Fibroblast of lung (primary cell): ENCODE results near the gene IGSF10. TPM values are rescaled to one million over a fixed set of nuclear protein-coding genes. Genes with fewer than 3 reads are reported as not detected.

Experiments
- DNase-seq, 2 donors: peaks; one replicate each; pipeline versions ENCODE4 v3.0.0 to v3.0.0-alpha.2; 2010; ENCODE audit warnings: low read depth in 2 of 2
- H2AFZ ChIP-seq: 2 replicates; pipeline ENCODE4 v1.5.1; 2012; ENCODE audit warnings: low read length, control low read depth, inconsistent platforms
- H3K27ac ChIP-seq: 2 replicates; pipeline ENCODE4 v1.5.1; 2011; ENCODE audit warnings: low read length, control low read depth; ENCODE audit not compliant: insufficient read depth
- H3K27me3 ChIP-seq: 2 replicates; pipeline ENCODE4 v1.5.1; 2011; ENCODE audit warnings: mild to moderate bottlenecking, low read length; ENCODE audit not compliant: control insufficient read depth, insufficient read depth
- H3K36me3 ChIP-seq: 2 replicates; pipeline ENCODE4 v1.5.1; 2011; ENCODE audit warnings: low read length; ENCODE audit not compliant: control insufficient read depth, insufficient read depth
- H3K4me1 ChIP-seq: 2 replicates; pipeline ENCODE4 v1.5.1; 2011; ENCODE audit warnings: low read length; ENCODE audit not compliant: control insufficient read depth, insufficient read depth; ENCODE audit errors: extremely low read depth
- H3K4me2 ChIP-seq: 2 replicates; pipeline ENCODE4 v1.5.1; 2011; ENCODE audit warnings: low read length, control low read depth; ENCODE audit not compliant: insufficient read depth; ENCODE audit errors: extremely low read depth
- H3K4me3 ChIP-seq, 4 experiments: fragments of 200-600 bp in 1 of 4; sonication (generic) in 1 of 4; replicated peaks in 1 of 4; 2 replicates each; pipeline ENCODE4 v1.5.1; 2011 to 2016; ENCODE audit warnings: low read length in 4 of 4, low read depth in 3 of 4, mild to moderate bottlenecking in 3 of 4, control low read depth in 2 of 4, inconsistent platforms in 1 of 4, mixed read lengths in 1 of 4; ENCODE audit not compliant: insufficient read depth in 1 of 4; ENCODE audit errors: control extremely low read depth in 1 of 4
- H3K79me2 ChIP-seq: 2 replicates; pipeline ENCODE4 v1.5.1; 2012; ENCODE audit warnings: mild to moderate bottlenecking, low read length, inconsistent platforms; ENCODE audit not compliant: control insufficient read depth, insufficient read depth
- H3K9ac ChIP-seq: 2 replicates; pipeline ENCODE4 v1.5.1; 2011; ENCODE audit warnings: mild to moderate bottlenecking, low read length, control low read depth; ENCODE audit not compliant: insufficient read depth
- H3K9me3 ChIP-seq: 2 replicates; pipeline ENCODE4 v1.5.1; 2012; ENCODE audit warnings: low read depth, low read length; ENCODE audit not compliant: control insufficient read depth, insufficient read depth
- H4K20me1 ChIP-seq: 2 replicates; pipeline ENCODE4 v1.5.1; 2011; ENCODE audit warnings: low read length; ENCODE audit not compliant: control insufficient read depth, insufficient read depth; ENCODE audit errors: extremely low read depth
- EZH2 ChIP-seq: IDR thresholded peaks from 2 replicates; pipeline ENCODE4 v1.5.1; 2012; ENCODE audit warnings: low read length, control low read depth, mild to moderate bottlenecking; ENCODE audit errors: missing control alignments
- polyA plus RNA-seq, 2 donors: library from polyadenylated mRNA; depleted of rRNA in 1 of 2; stranded (reverse) in 1 of 2; unstranded in 1 of 2; fragments of >200 nt; gene quantifications; 2 replicates each; pipeline ENCODE4 v1.2.1, GENCODE V29; 2011 to 2012; ENCODE audit warnings: missing spikeins in 1 of 2
- total RNA-seq: library from RNA; depleted of rRNA; stranded (reverse); fragments of >200 nt; gene quantifications from 2 replicates; pipeline ENCODE4 v1.2.1, GENCODE V29; 2014
- TF ChIP-seq, protein P1 (sequence below), 2 donors: IDR thresholded peaks in 1 of 2; conservative IDR thresholded peaks in 1 of 2; 1 replicate in 1 of 2; 2 replicates in 1 of 2; pipeline ENCODE4 v1.5.1; 2011 to 2012; ENCODE audit warnings: low read length in 2 of 2, control low read depth in 1 of 2, inconsistent platforms in 1 of 2, low read depth in 1 of 2, mild to moderate bottlenecking in 1 of 2

The IGSF10 gene
- total and polyA plus RNA-seq, 2 donors (not counting 1 experiment from before 2014, with no cell fraction given): 5.1 to 45.9 TPM

DNA sequence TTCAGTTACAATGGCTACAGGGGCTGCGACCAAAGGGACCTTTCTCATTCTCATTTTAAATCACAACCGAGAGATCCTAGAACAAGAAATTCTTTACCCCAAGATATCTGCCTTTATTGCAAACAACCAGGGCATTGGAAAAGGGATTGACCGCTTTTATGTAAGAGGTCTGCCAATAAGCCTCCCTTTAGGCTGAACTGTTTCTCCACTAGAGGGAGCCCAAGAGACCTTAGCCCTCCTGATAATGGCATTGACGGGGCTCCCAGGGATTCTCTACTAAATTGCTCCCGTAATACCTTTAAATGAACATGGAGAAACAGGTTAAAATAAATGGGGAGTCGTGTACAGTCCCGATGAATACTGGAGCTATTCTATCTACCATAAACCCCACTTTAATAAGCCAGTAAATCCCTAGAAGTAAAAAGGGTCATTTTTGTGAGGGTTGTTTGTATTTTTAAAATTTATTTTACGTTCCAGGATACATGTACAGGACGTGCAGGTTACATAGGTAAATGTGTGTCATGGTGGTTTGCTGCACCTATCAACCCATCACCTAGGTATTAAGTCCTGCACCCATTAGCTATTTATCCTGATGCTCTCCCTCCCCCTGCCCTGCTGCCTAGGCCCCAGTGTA, 7.5 kb upstream of the IGSF10 start:
- no peak overlapping the region for H2AFZ ChIP-seq
- H3K4me2 ChIP-seq: no peak overlapping the region
- no peaks in the 10 kb centered on the region for H3K36me3 ChIP-seq
- no peak overlapping the region for H3K27ac ChIP-seq
- no peaks in the 10 kb centered on the region for H3K9me3 ChIP-seq
- H3K9ac ChIP-seq: no peak overlapping the region
- no peaks in the 10 kb centered on the region for H3K27me3 ChIP-seq
- TF ChIP-seq EZH2: no peak
- TF ChIP-seq, protein P1, sequence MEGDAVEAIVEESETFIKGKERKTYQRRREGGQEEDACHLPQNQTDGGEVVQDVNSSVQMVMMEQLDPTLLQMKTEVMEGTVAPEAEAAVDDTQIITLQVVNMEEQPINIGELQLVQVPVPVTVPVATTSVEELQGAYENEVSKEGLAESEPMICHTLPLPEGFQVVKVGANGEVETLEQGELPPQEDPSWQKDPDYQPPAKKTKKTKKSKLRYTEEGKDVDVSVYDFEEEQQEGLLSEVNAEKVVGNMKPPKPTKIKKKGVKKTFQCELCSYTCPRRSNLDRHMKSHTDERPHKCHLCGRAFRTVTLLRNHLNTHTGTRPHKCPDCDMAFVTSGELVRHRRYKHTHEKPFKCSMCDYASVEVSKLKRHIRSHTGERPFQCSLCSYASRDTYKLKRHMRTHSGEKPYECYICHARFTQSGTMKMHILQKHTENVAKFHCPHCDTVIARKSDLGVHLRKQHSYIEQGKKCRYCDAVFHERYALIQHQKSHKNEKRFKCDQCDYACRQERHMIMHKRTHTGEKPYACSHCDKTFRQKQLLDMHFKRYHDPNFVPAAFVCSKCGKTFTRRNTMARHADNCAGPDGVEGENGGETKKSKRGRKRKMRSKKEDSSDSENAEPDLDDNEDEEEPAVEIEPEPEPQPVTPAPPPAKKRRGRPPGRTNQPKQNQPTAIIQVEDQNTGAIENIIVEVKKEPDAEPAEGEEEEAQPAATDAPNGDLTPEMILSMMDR (conservative IDR thresholded peaks at IDR 0.05 in 1 of 2, IDR thresholded peaks at IDR 0.05 in 1 of 2; ENCODE audit: low read depth in 1 of 2, low read length in 2 of 2): peak; percentile 86 to 97
- H4K20me1 ChIP-seq: no peaks in the 10 kb centered on the region
- H3K4me1 ChIP-seq: no peaks in the 10 kb centered on the region
- no peaks in the 10 kb centered on the region for H3K79me2 ChIP-seq
- H3K4me3 ChIP-seq: no peak overlapping the region
- peak; percentile 45 to 70 for DNase-seq

GRCh38 chr3:151467069-151467468, 6.2 kb upstream of the IGSF10 start:
- no peaks in the 10 kb centered on the region for H3K27me3 ChIP-seq

DNA sequence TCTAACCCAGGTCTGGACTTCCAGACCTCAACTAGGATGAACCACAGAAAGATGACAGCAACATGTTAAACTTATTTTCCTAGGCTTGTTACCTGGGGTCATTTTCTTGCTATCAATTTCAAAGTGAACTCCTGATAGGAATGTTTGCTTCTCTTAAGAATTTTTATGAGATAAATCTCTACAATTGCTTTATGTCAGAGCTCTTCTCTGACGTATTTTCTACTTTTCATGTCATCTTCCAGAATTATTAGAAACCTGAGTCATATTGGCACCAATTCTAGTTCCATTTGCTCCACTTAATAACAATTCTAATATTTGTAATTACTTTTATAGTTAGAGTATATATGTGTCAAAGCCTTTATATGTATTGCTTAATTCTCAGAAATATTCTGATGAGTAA, 2.1 kb upstream of the IGSF10 start:
- peaks cover 2% of the 10 kb centered on the region for H3K27me3 ChIP-seq
- DNase-seq: no peak

More at GRCh38 chr3:151467069-151467468, 6.2 kb upstream of the IGSF10 start:
- Histone ChIP-seq H3K27ac (no peak overlapping the region), H3K4me2 (no peak overlapping the region), H2AFZ (no peak overlapping the region), H3K9ac (no peak overlapping the region), H3K4me1 (no peaks in the 10 kb centered on the region), H3K9me3 (no peaks in the 10 kb centered on the region), H3K4me3 (no peak overlapping the region), H3K36me3 (no peaks in the 10 kb centered on the region), H3K79me2 (no peaks in the 10 kb centered on the region), H4K20me1 (no peaks in the 10 kb centered on the region)
- no peak for DNase-seq
- TF ChIP-seq, protein P1 (conservative IDR thresholded peaks at IDR 0.05 in 1 of 2, IDR thresholded peaks at IDR 0.05 in 1 of 2; ENCODE audit: low read depth in 1 of 2, low read length in 2 of 2): no peak
- TF ChIP-seq EZH2: no peak

More for the DNA sequence above, 2.1 kb upstream of the IGSF10 start:
- no peaks in the 10 kb centered on the region for H3K79me2 ChIP-seq
- no peaks in the 10 kb centered on the region for H3K9me3 ChIP-seq
- H4K20me1 ChIP-seq: no peaks in the 10 kb centered on the region
- no peak overlapping the region for H3K4me3 ChIP-seq
- no peaks in the 10 kb centered on the region for H3K4me1 ChIP-seq
- no peak overlapping the region for H3K9ac ChIP-seq
- no peak overlapping the region for H3K27ac ChIP-seq
- no peak overlapping the region for H2AFZ ChIP-seq
- H3K36me3 ChIP-seq: no peaks in the 10 kb centered on the region
- TF ChIP-seq, protein P1 (conservative IDR thresholded peaks at IDR 0.05 in 1 of 2, IDR thresholded peaks at IDR 0.05 in 1 of 2; ENCODE audit: low read depth in 1 of 2, low read length in 2 of 2): no peak
- no peak for TF ChIP-seq EZH2
- H3K4me2 ChIP-seq: no peak overlapping the region
